ENCODE data around the gene PRKCQ.

GRCh38 chr10:6563075-6563474, 17.0 kb downstream of the PRKCQ start:
- TF ChIP-seq CTCF (conservative IDR thresholded peaks at IDR 0.05; ENCODE audit: low read length), result no peak
- no peak for TF ChIP-seq EZH2phosphoT487 (IDR thresholded peaks at IDR 0.05; ENCODE audit: borderline replicate concordance, low read depth, low read length)

All from OCI-LY7 (cell line).